GM12891 (cell line): ENCODE measurements around the gene MRPS21.

Experiments
- POLR2A ChIP-seq: IDR thresholded peaks from 2 replicates; pipeline ENCODE4 v1.6.1; 2011; ENCODE audit warnings: low read depth, low read length, control low read depth
- POLR2AphosphoS5 ChIP-seq: IDR thresholded peaks from 2 replicates; pipeline ENCODE4 v1.6.1; 2011; ENCODE audit warnings: low read depth, low read length, control low read depth

DNA sequence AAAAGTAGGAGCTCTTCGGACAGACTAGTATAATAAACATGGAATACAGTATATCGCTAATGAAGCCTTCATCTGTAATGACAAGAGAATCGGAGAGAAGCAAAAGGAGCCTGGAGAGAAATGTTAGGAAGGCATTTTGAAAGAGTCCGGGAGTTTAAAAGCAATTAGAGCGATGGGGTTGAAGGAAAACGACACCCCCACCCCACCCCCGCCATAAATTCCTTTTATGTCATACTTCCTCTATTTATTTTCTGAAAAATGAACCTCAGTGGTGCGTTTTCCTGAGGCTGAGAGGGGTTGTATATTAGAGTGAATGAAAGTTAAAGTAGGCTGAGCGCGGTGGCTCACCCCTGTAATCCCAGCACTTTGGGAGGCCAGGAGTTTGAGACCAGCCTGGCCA lies 24.2 kb upstream of the MRPS21 start:
- no peak for TF ChIP-seq POLR2A
- TF ChIP-seq POLR2AphosphoS5: no peak
